ENCODE measurements around the gene SKA3.
"Not testable (repeated sequence)": the region's sequence is repeated elsewhere in the genome, so short reads cannot be mapped to it uniquely, and the experiment has no call there.

Gene SKA3

DNA sequence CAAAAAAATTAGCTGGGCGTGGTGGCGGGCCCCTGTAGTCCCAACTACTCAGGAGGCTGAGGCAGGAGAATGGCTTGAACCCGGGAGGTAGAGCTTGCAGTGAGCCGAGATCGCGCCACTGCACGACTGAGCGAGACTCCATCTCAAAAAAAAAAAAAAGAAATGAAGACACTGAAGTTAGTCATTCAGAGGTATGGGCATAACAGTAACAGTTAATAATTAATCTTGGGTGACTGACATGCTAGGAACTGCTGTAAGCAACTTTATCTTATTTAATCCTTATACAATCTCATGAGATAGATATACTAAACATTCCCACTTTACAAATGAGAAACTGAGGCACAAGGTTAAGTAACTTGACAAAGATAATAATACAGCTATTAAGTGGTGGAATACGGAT, 4.9 kb downstream of the SKA3 start:
- DNase-seq (ENCODE audit: low read depth in 2 of 2) = no peak

DNA sequence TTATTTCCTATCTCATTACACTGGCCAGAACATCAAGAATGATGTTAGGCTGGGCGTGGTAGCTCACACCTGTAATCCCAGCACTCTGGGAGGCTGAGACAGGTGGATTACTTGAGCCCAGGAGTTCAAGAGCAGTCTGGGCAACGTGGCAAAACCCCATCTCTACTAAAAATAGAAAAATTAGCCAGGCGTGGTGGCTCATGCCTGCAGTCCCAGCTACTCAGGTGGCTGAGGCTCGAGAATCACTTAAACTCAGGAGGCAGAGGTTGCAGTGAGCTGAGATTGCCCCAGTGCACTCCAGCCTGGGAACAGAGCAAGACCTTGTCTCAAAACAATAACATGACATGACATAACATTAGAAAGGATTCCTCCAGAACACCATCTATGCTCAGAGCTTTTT, 10.7 kb downstream of the SKA3 start:
- not testable (repeated sequence) for DNase-seq (ENCODE audit: low read depth in 2 of 2)

DNA sequence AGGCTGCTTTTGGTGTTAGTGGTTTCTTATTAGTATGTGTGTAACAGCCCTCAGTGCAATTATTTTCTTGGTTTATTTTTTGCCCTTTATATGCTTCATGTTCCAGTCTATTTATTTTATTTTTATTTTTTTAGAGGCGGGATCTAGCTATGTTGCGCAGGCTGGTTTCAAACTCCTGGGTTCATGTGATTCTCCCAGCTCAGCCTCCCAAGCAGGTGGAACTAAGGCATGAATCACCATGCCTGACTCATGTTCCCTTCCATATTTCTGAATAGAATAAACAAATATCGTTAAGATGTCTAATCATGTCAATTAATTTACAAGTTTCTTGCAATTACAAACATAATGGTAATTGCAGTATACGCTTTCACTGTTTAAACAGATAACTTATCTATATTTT, 11.7 kb downstream of the SKA3 start:
- no peak for DNase-seq (ENCODE audit: low read depth in 2 of 2)

DNA sequence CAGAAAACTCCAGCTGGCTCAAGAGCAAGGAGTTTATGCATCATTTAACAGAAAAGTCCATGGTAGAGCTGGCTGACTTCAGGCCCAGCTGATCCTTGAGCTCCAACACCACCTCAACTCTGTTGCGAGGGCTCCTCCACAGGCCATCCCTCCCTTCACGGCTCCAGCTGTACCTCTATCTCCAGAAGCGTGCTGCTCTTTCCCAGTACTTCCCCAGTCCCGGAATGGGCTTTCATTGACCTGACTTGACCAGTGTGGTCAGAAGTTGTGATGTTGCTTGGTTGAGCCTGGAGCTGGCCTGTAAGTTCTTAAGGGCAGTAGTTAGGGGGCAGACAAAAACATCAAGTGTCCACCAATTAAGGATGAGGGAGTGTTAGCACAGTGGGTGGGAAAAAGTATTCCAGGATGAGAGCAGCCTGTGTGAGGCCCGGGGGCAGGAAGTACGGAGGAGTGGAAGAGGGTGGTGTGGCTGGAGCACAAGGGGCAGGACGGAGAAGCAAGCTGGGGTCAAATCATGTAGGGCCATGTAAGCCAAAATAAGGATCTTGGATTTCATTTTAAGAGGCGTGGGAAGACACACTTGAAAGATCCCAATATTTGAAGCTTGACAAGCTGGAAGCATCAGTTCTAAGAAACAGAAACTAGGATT, 24.0 kb downstream of the SKA3 start:
- no peak for DNase-seq (ENCODE audit: low read depth in 2 of 2)

DNA sequence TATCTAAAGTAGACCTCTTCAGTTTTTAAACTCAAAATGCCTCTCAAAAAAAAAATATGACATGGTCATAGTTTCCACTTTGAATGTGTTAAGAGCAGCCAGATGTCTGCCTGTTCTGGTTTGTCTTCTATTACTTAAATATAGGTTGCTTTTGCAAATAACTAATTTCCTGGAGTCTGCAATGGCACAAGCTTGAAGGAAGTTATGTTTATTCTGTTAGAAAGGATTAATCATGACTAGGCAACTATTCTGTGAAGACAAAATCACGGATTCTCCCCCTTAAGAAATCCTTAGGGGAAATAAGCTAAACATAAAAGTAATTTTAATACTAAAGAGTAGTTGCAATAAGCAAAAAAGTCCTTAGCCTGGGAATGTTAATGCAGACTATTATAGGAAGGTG, 26.3 kb downstream of the SKA3 start:
- DNase-seq (ENCODE audit: low read depth in 2 of 2) = no peak

DNA sequence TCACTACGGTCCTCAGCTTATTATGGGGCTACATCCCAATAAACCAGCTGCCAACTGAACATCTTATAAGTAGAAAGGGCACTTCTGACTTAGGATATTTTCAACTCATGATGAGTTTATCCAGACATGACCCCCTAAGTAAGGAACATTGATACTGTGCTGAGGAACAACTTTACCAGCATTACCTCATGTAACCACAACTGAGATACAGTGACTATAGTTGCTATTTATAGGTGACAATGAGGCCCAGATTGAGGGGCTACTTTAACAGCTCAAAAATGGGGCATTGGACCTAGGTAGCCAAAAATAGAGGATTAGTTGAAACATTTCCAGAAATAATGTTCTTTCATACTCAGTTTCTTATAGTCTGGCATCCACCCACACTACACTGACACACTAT, 26.8 kb downstream of the SKA3 start:
- DNase-seq (ENCODE audit: low read depth in 2 of 2) = no peak

DNA sequence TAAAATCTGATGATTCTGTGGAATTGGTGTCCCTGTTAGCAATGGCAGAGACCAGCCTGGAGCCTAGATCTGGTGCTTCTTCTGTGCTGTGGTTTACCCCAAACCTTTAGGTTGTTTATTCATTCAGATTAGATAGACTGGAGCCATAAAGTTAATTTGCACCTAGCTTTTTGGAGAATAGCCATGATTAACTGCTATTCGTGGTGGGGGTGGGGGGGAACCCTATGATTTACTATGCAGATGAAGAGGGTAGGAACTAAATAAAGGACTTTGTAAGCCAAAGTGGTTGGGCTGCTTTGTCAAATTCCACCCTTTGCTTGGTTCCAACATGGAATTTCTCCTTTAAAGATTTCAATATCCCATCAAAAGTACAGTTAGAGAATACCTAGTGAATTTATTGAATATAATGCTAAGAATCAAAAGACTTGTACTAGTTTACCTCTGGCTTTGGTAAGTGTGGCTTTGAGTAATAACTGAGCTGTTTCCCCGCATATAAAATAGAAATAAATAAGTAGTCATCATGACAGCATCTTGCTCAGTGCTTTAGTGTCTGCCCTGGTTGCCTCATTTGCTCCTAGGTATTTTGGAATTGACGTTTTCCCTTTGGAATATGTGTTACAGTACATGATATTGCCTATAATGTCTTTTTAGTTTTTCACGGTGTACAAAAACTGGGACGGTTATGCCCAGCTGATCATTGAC, 27.6 kb downstream of the SKA3 start:
- DNase-seq (ENCODE audit: low read depth in 2 of 2) = no peak

DNA sequence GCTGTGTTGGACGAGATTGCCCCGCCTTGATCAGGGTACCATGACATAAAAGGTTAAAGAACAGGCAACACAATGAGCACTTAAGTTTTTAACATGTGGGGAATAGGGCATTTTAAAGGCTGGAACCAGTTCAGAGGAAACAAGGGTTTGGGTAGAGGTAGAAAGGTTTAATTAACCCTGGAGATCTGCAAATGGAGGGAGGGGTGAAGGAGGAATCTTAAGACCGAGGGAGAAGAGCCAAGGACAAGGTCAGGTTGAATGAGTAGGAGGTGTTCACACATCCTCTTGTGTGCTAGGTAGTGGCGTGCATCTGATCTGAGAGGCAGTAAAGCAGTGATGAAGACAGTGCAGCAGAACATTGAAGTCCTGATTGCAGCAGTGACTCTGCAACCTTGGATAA, 28.5 kb downstream of the SKA3 start:
- DNase-seq (ENCODE audit: low read depth in 2 of 2) = no peak

DNA sequence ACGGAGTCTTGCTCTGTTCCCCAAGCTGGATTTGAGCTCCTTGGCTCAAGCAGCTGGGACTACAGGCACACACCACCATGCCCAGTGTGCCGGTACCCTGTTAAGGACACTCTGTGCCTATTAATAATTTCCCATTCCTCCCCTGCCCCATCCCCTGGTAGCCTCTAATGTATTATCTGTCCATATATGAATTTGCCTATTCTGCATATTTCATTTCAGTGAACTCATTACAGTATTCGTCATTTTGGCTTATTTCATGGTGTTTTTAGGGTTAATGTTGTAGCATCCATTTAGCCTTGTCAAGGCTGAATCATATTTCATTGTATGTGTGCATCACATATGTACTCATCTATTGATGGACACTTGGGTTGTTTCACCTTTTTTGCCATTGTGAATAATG, 33.6 kb downstream of the SKA3 start:
- DNase-seq (ENCODE audit: low read depth in 2 of 2) = no peak

DNA sequence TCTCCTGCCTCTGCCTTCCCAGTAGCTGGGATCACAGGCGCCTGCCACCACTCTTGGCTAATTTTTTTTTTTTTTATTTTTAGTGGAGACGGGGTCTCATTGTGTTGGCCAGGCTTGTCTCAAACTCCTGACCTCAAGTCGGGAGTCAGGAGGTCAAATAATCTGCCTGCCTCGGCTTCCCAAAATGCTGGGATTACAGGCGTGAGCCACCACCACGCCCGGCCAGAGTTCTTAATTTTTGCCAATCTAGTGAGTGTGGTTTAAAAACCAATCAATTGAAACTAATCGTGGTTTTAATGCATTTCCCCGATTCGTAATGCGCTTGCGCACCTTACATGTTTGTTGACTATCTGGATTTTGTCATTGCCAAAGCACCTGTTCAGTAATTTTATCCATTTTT, 37.0 kb downstream of the SKA3 start:
- DNase-seq (ENCODE audit: low read depth in 2 of 2) = no peak

DNA sequence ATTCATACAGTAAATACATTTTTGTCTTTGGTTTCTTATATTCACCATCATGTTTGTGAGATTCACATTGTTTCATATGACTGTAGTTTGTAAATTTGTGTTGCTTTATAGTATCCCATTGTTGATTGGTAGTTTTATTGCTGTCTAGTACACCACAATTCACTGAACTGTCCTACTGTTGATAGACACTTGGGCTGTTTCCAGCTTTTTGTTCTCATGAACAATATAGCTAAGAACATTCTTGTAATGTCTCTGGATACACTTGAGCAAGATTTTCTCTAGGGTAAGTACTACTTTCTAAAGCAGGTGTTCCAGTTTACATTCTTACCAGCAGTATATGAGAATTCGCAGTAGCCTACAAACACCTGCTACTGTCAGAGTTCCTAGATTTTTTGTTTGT, 37.8 kb downstream of the SKA3 start:
- DNase-seq (ENCODE audit: low read depth in 2 of 2) = no peak

DNA sequence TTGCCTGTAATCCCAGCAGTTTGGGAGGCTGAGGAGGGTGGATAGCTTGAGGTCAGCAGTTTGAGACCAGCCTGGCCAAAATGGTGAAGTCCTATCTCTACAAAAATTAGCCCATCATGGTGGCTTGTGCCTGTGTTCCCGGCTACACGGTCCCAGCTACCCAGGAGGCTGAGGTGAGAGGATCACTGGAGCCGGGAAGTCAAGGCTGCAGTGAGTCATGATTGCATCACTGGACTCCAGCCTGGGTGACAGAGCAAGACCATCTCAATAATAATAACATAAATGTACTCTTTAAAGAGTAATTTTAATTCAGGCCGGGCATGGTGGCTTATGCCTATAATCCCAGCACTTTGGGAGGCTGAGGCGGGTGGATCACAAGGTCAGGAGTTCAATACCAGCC, 38.7 kb downstream of the SKA3 start:
- no peak for DNase-seq (ENCODE audit: low read depth in 2 of 2)

DNA sequence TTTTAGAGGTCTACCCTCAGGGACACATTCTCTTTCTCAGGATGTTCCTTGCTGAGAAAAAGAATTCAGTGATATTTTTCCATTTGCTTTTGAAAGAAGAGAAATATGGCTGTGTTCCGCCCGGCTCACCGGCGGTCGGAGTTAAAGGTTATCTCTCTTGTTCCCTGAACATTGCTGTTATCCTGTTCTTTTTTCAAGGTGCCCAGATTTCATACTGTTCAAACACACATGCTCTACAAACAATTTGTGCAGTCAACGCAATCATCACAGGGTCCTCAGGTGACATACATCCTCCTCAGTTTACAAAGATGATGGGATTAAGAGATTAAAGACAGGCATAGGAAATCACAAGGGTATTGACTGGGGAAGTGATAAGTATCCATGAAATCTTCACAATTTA, 40.5 kb downstream of the SKA3 start:
- not testable (repeated sequence) for DNase-seq (ENCODE audit: low read depth in 2 of 2)

DNA sequence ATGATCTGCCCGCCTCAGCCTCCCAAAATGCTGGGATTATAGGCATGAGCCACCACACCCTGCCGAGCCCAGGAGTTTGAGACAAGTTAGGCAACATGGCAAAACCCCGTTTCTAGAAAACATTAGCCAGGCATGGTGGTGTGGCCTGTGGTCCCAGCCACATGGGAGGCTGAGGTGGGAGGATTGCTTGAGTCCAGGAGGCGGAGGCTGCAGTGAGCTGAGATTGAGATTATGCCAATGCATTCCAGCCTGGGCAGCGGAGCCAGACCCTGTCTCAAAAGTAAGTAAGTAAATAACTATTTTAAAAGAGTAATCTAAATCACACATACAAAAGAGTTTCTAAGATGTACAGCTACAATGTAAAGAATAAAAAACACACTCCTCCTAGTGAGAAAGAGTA, 41.9 kb downstream of the SKA3 start:
- no peak for DNase-seq (ENCODE audit: low read depth in 2 of 2)

DNA sequence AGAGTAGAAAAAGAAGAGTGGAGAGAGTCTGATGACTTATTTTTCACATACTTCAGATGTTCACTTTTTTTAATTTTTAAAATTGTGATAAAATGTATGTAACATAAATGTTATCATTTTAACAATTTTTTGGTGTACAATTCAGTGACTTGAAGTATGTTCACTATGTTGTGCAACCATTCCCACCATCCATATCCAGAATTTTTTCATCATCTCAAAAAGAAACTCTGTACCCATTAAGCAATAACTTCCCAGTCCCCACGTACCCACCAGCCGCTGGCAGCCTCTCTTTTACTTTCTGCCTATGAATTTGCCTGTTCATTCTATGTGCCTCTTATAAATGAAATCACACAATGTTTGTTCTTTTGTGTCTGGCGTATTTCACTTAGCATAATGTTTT, 43.3 kb downstream of the SKA3 start:
- no peak for DNase-seq (ENCODE audit: low read depth in 2 of 2)

DNA sequence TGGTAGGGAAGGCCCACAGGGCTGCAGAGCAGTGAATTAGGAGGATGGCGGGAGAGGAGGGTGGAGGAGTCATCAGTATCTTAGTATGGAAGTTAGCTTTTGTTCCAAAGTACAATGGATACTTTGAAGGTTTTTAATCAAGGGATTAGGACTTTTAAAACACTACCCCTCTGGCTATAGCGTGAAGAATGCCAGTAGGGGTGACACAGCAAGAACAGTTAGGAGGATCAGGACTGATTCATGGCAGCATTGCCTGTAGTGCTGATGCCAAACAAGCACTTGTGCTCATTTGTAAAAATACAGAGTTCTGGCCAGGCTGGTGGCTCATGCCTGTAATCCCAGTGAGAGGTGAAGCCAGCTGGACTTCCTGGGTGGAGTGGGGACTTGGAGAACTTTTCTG, 46.2 kb downstream of the SKA3 start:
- no peak for DNase-seq (ENCODE audit: low read depth in 2 of 2)

DNA sequence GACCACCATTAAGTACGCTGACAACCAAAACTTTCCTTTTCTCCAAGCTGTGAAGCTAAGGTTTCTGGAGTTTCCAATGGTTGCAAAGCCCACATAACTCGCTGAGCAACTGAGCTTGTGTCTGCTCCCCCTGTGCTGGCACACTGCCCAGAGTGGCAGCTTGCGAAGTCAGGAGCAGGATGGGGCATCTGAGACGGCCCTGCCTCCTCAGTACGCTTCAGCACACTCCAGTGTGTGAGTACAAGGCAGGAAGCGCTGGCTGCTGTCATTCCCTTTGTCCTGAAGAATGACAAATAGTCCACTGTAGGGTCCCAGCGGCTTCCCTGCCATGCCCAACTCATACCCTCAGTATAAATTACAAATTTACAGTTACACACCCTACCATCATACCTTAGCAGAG, 51.5 kb downstream of the SKA3 start:
- no peak for DNase-seq (ENCODE audit: low read depth in 2 of 2)

DNA sequence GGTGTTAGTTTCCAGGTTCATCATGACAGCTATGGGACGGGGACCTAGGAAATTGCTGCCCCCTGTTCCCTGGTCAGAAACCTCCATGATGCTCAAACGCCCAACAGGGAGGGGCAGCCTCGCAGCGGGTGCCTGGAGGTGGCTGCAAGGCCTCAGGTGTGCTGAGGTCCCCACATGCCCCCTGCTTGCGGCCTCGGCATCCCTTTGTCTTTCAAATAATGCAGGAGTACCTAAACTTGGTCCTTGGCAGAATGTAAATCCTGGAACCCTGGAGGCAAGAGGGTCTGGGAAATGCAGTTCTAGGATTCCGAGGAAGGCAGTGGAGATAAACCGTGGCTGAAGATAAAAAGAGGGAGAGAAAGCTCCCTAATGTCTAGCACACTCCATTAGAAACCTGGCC, 52.4 kb downstream of the SKA3 start:
- DNase-seq (ENCODE audit: low read depth in 2 of 2) = no peak

DNA sequence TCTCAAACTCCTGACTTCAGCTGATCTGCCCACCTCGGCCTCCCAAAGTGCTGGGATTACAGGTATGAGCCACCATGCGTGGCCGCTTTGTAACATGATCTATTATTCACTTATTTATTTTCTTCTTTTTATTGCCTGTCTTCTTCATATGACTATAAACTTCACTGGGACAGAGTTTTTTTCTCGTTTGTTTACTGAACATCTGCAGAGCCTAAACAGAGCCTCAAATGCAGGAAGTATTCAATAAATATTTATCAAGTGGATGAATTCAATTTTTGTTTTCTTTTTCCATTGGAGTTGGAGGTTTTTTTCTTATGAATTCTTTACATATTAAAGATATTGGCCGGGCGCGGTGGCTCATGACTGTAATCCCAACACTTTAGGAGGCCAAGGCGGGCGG, 54.7 kb downstream of the SKA3 start:
- DNase-seq (ENCODE audit: low read depth in 2 of 2) = no peak

DNA sequence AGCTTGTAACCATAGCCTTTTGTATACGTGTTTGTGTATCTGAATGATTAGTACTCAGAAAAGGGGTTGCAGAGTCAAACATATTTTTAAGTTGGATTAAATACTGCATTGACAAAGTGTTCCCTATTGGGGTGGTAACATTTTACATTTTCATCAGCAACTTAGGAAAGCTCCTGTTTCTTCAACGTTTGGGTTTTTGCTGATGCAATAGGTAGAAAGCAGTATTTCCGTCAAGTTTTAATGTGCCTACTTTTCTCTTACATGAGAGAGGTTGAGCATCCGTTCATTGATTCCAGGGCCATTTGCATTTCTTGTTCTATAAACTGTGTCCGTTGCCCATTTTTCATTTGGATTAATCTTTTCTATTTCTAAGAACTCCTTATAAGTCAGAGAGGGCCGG, 56.2 kb downstream of the SKA3 start:
- DNase-seq (ENCODE audit: low read depth in 2 of 2) = no peak

DNA sequence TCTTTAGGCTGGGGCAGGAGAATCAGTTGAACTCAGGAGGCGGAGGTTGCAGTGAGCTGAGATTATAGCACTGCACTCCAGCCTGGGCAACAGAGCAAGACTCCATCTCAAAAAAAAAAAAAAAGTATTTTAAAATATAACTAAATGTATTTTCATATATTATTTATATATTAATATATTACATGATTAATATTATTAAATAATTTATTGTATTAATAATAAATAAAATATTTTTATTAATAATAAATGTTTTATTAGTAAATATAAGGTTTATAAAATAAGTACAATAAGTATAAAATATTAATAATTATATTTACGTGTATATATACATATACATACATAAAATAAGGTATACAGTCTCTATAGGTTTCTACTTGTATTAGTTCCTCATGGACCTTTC, 56.8 kb downstream of the SKA3 start:
- no peak for DNase-seq (ENCODE audit: low read depth in 2 of 2)

DNA sequence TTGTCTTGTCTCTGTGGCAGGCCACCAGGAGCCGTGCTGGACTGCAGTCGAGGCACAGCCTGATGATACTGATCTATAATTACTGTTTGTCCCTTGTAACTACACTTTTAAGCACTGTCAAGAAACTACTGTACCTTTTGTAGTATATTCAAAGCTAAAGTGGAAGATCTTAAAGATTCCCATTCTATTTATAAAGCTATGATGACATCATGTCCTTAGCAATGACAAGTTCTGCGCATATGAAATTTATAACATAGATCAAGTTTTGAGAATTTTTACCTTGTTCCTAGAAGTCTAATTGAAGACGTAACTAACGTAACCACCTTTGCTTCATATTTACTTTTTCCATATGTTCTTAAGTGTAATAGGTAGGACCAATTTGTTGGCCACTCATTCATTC, 58.2 kb downstream of the SKA3 start:
- DNase-seq (ENCODE audit: low read depth in 2 of 2) = no peak

DNA sequence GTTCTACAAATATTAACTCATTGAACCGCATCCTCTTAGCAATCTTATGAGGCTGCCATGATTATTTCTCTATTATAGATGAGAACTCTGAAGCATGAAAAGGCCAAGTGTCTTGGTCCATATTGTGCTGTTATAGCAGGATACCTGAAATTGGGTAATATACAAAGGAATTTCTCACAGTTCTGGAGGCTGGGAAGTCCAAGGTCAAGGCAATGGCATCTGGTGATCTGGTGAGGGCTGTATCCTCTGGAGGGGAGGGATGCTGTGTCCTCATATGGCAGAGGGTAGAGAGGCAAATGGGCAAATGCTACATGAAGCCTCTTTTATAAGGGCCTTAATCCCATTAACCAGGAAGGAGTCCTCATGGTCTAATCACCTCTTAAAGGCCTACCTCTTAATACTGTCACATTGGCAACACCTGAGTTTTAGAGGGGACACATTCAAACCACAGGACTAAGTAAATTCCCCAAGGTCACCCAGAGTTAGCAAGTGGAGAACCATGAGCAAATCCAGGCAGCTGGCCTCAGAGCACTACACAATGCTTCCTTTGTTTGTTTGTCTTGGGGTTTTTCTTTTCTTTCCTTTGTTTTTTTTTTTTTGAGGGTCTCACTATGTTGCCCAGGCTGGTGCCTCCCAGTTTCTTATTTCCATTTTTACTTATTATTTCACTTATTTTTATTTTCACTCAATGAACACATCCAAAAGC, 59.1 kb downstream of the SKA3 start:
- DNase-seq (ENCODE audit: low read depth in 2 of 2) = no peak

All from stimulated activated CD8-positive, alpha-beta memory T cell treated with anti-CD3 and anti-CD28 coated beads, Interleukin-2, amount 100 ng/mL, for 48 hours (primary cell).